ENCODE measurements around the gene VSIG1. TPM values are rescaled to one million over a fixed set of nuclear protein-coding genes. Genes with fewer than 3 reads are reported as not detected.

The VSIG1 gene
- total RNA-seq, 2 donors from 2014 or later: 0.24 TPM; not detected in 1

DNA sequence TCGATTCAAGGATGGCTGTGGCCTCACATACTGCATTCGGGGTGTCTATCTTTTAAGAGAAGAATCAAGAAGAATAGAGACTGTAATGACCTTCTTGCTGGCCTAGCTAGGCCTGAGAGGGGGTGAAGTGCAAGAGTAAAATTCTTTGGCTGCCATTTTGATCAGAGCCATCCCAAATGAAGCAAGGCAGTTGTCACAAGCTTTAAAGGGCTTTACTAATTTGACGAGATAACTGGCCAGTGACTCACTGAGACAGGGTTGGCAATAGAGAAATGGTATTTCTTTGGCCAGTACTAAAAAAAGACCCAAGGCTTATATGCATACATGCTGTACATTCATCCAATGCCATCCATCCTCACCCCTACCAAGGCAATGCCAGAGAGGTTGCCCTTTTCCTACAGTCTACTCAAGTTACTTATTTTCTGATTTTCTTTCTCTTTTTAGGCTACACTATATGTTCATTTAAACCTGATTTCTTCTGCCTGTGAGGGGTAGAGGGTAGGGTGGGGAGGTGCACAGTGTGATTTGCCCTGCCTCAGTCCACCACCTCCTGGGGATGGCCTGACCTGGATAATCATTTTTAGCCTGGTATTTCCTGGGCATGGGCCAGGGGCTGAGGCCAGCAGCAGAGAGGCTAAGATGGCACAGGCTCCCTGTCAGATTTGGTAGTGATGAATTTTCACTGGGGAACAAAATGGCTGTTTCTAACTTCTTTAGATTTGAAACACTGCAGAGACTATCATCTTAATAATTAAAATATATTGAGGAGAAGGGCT, 78.9 kb downstream of the VSIG1 start:
- intact Hi-C loops (cut with DNase I): no loop called here
- DNase-seq (ENCODE audit: low spot score): no peak

DNA sequence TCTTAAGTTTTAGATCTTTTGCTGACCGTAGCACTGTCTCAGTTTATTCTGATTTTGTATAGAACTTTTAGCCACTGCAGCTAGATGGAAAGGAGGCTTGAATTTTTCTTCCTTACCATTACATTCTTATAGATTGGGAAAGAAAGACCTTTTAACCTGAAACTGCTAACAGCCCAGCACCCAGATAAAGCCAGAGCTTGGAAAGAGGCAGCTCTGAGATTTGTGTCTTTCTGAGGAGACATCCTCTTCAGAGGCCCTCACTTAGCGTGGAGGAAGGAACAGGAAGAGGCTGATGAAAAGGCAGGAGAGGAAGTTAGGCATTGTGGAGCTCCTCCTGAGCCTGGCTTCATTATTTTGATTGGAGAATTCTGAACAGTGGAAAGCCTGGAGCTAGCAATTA, 81.8 kb downstream of the VSIG1 start:
- no peak for DNase-seq (ENCODE audit: low spot score)
- intact Hi-C loops (cut with DNase I): no loop called here

DNA sequence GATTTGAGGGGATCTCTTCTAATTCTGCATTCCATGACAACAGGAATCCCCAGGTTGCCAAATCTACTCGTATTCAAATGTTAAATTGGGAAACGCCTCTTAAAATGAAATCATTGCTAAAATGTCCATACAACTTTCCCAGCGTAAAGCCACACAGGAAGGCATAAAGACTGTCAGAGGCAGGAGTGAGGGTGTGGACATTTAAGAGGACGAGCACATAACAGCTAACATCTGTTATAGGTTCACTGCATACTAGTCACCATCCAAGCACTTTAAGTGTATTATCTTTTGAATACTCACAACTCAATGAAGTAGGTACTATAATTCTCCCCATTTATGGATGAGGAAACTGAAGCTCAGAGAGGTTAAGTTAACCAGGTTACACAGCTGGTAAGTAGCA, 82.3 kb downstream of the VSIG1 start:
- intact Hi-C loops (cut with DNase I): no loop called here
- DNase-seq (ENCODE audit: low spot score): no peak

Other genes with a start within 250 kb of the VSIG1 start
- 10 to 100 TPM; 32.1 to 43.4 TPM for gene MID2, start 219.2 kb upstream of the VSIG1 start, total RNA-seq
- gene TEX13B, start 62.7 kb upstream of the VSIG1 start, total RNA-seq: not detected
- gene PSMD10, start 46.5 kb downstream of the VSIG1 start, total RNA-seq: 10 to 100 TPM; 28.4 to 31.7 TPM
- gene ATG4A, start 46.7 kb downstream of the VSIG1 start, total RNA-seq: 10 to 100 TPM in 1 of 2 donors, 1 to 10 TPM in 1; 7.9 to 12.9 TPM

All from posterior vena cava (tissue), 2 donors.